DND-41 (cell line): ENCODE measurements around the gene GRM5.

ENCODE experiments used
- CTCF ChIP-seq: IDR thresholded peaks from 2 replicates; pipeline ENCODE4 v1.5.1; 2012; ENCODE audit warnings: borderline replicate concordance, low read length, moderate library complexity, mild to moderate bottlenecking; ENCODE audit not compliant: poor library complexity, severe bottlenecking; ENCODE audit errors: extremely low read depth
- EZH2 ChIP-seq: IDR thresholded peaks from 3 replicates; pipeline ENCODE4 v1.6.1; 2012; ENCODE audit warnings: borderline replicate concordance, low read depth, mild to moderate bottlenecking, moderate library complexity, low read length, inconsistent platforms; ENCODE audit not compliant: severe bottlenecking

DNA sequence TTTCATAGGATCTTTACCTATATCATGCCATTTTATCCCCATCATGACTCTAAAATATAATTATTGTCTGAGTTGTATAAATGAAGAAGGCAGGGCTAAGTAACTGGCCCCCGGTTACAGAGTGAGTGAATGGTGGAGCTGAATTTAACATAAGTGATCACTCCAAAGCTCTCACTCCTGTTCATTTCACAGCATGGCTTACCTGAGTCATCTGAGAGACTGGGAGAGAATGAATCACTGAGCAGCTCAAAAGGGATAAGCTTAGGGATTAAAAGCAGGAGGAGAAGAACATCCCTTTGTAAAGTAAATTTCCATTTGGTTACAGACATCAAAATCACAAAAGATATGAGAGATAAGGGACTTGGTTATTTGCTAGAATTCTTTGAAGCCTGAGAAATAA is 434.3 kb downstream of the GRM5 start:
- no peak for TF ChIP-seq CTCF
- no peak for TF ChIP-seq EZH2
